DOHH2 (cell line): ENCODE measurements around the gene SOX12.

Source experiments
- H3F3A ChIP-seq: fragments of 200-600 bp; sonication (generic), shearing (Covaris generic); 2 replicates; pipeline ENCODE4 v1.6.0; 2016; ENCODE audit warnings: antibody characterized with exemption, mild to moderate bottlenecking; ENCODE audit not compliant: control insufficient read depth, insufficient read depth
- H3K27ac ChIP-seq: fragments of 200-600 bp; sonication (generic); 2 replicates; pipeline ENCODE4 v1.5.1; 2014; ENCODE audit warnings: low read depth, mild to moderate bottlenecking, low read length, moderate library complexity
- H3K27me3 ChIP-seq: fragments of 200-600 bp; sonication (generic); 2 replicates; pipeline ENCODE4 v1.6.1; 2014; ENCODE audit warnings: mild to moderate bottlenecking, low read length, mixed read lengths; ENCODE audit not compliant: control insufficient read depth
- H3K36me3 ChIP-seq: fragments of 200-600 bp; sonication (generic); 2 replicates; pipeline ENCODE4 v1.6.1; 2014; ENCODE audit warnings: mild to moderate bottlenecking, low read length, moderate library complexity, mixed read lengths; ENCODE audit not compliant: control insufficient read depth
- H3K4me1 ChIP-seq: fragments of 200-600 bp; sonication (generic); 2 replicates; pipeline ENCODE4 v1.6.1; 2014; ENCODE audit warnings: mild to moderate bottlenecking, low read length, mixed read lengths; ENCODE audit not compliant: control insufficient read depth
- H3K4me2 ChIP-seq: fragments of 200-600 bp; sonication (generic); 2 replicates; pipeline ENCODE4 v1.6.0; 2014; ENCODE audit warnings: mild to moderate bottlenecking, low read length, moderate library complexity
- H3K4me3 ChIP-seq: fragments of 200-600 bp; sonication (generic); 2 replicates; pipeline ENCODE4 v1.5.1; 2014; ENCODE audit warnings: mild to moderate bottlenecking, low read length, mixed read lengths
- H3K79me2 ChIP-seq: fragments of 200-600 bp; sonication (generic); 2 replicates; pipeline ENCODE4 v1.6.1; 2014; ENCODE audit warnings: mild to moderate bottlenecking, low read length, mixed read lengths; ENCODE audit not compliant: control insufficient read depth
- H3K9me2 ChIP-seq: fragments of 200-600 bp; sonication (generic); replicated peaks from 2 replicates; pipeline ENCODE4 v1.6.1; 2014; ENCODE audit warnings: mild to moderate bottlenecking, low read length, mixed read lengths; ENCODE audit not compliant: control insufficient read depth
- H3K9me3 ChIP-seq: fragments of 200-600 bp; sonication (generic); 2 replicates; pipeline ENCODE4 v1.6.1; 2014; ENCODE audit warnings: antibody characterized with exemption, low read length, mixed read lengths; ENCODE audit not compliant: control insufficient read depth, insufficient read depth
- H4K20me1 ChIP-seq: fragments of 200-600 bp; sonication (generic); 2 replicates; pipeline ENCODE4 v1.6.0; 2014; ENCODE audit warnings: low read depth, mild to moderate bottlenecking, antibody characterized with exemption, low read length, moderate library complexity; ENCODE audit not compliant: control insufficient read depth, insufficient read depth
- CTCF ChIP-seq: fragments of 200-600 bp; sonication (generic); IDR thresholded peaks from one replicate; pipeline ENCODE4 v1.5.1; 2014; ENCODE audit warnings: antibody characterized with exemption, mild to moderate bottlenecking, low read depth, low read length; ENCODE audit not compliant: poor library complexity, severe bottlenecking
- EZH2phosphoT487 ChIP-seq: fragments of 200-600 bp; sonication (generic); IDR thresholded peaks from 2 replicates; pipeline ENCODE4 v1.6.1; 2017; ENCODE audit warnings: borderline replicate concordance, mild to moderate bottlenecking, antibody characterized with exemption, low read length, moderate library complexity, mixed read lengths

The SOX12 gene

GRCh38 chr20:328027-328974 lies 2.9 kb downstream of the SOX12 start:
- Histone ChIP-seq H3F3A (peaks cover 15% of the 10 kb centered on the region), H3K27me3 (no peaks in the 10 kb centered on the region; the same call in 1 of the 2 replicates), H3K36me3 (peaks cover 35% of the 10 kb centered on the region), H3K4me1 (peaks cover 38% of the 10 kb centered on the region), H3K4me3 (peak overlapping the region; percentile 99), H3K9me3 (no peaks in the 10 kb centered on the region), H4K20me1 (peaks cover 18% of the 10 kb centered on the region; the same call in 1 of the 2 replicates), H3K79me2 (peaks cover 56% of the 10 kb centered on the region), H3K4me2 (peak overlapping the region; percentile 66), H3K27ac (peak overlapping the region; percentile 11; the same call in 1 of the 2 replicates), H3K9me2 (no peaks in the 10 kb centered on the region)
- no peak for TF ChIP-seq EZH2phosphoT487
- TF ChIP-seq CTCF, result no peak

GRCh38 chr20:328975-329695 lies 3.8 kb downstream of the SOX12 start:
- peak overlapping the region; percentile 11; the same call in 1 of the 2 replicates for H3K27ac ChIP-seq
- H3K27me3 ChIP-seq, result no peaks in the 10 kb centered on the region; the same call in 1 of the 2 replicates
- TF ChIP-seq CTCF (no peak), EZH2phosphoT487 (no peak)
- H3K79me2 ChIP-seq, result peaks cover 53% of the 10 kb centered on the region
- H3F3A ChIP-seq, result peaks cover 13% of the 10 kb centered on the region
- no peaks in the 10 kb centered on the region for H3K9me3 ChIP-seq
- no peaks in the 10 kb centered on the region for H3K9me2 ChIP-seq
- H3K4me3 ChIP-seq, result 0 out of 2 replicates have a peak overlapping the region, but pooled peaks have one; percentile 27
- H3K4me2 ChIP-seq, result peak overlapping the region; percentile 66
- peaks cover 35% of the 10 kb centered on the region for H3K36me3 ChIP-seq
- H4K20me1 ChIP-seq, result peaks cover 18% of the 10 kb centered on the region; the same call in 1 of the 2 replicates
- peaks cover 32% of the 10 kb centered on the region for H3K4me1 ChIP-seq

DNA sequence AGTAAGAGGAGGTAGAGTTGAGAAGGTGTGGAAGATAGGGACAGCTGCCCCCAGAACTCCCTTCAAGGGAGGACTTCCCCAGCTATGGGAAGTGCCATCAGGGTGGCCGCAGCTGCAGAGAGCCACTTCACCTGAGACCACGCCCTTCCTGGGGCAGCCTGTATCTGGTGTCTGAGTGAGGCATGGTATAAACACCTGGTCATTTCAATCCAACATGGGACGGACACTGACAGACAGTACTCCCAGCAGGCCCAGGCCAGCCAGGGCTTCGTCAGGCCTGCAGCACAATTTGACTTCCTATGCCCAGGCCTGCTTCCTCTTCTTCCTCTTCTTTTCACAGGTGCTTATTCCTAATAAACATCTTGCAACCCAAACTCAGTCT lies 4.5 kb downstream of the SOX12 start:
- Histone ChIP-seq H3K27ac (no peak overlapping the region), H3K9me3 (no peaks in the 10 kb centered on the region), H3K36me3 (peaks cover 35% of the 10 kb centered on the region), H3K79me2 (peaks cover 50% of the 10 kb centered on the region), H3K27me3 (no peaks in the 10 kb centered on the region), H3K9me2 (no peaks in the 10 kb centered on the region), H4K20me1 (peaks cover 18% of the 10 kb centered on the region; the same call in 1 of the 2 replicates), H3K4me1 (peaks cover 32% of the 10 kb centered on the region), H3K4me3 (0 out of 2 replicates have a peak overlapping the region, but pooled peaks have one; percentile 5), H3F3A (peaks cover 11% of the 10 kb centered on the region), H3K4me2 (peak overlapping the region; percentile 66)
- TF ChIP-seq EZH2phosphoT487 (no peak), CTCF (no peak)
